ENCODE measurements around the gene CCDC85B.

Gene CCDC85B

DNA sequence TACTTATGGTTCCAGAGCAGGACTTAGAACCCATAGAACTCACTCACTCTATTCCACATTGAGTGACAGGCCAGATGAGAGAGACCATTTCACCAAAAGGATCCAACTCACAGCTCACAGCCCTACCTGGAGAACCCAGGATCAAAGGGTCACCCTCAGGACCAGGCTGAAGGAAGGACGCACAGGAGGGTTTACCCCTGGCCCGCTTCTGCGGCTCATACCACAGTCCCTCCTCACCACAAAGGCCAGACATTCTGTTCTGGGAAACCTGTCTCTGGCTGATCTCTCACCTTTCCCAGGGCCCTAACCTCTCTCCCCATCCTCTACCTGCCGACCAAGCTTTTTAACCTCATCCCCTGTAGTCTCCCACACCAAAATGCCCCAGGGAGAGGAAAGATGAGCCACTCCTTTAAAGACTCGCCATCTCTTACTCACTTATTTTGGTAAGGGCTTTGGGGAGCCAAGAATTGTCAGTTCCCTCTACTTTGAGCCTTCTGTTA is 5.1 kb downstream of the CCDC85B start:
- no peak overlapping the region for H3K9ac ChIP-seq
- H4K20me1 ChIP-seq, result peaks cover 26% of the 10 kb centered on the region
- H3K9me3 ChIP-seq, result no peaks in the 10 kb centered on the region
- H3K4me3 ChIP-seq, result no peak overlapping the region
- no peaks in the 10 kb centered on the region for H3K36me3 ChIP-seq
- H3K4me2 ChIP-seq, result no peak overlapping the region
- H3K4me1 ChIP-seq, result peaks cover 58% of the 10 kb centered on the region
- H3K27me3 ChIP-seq, result peaks cover 43% of the 10 kb centered on the region
- no peak overlapping the region for H3K27ac ChIP-seq
- TF ChIP-seq Cebpa-rat (IDR thresholded peaks at IDR 0.05), result no peak

DNA sequence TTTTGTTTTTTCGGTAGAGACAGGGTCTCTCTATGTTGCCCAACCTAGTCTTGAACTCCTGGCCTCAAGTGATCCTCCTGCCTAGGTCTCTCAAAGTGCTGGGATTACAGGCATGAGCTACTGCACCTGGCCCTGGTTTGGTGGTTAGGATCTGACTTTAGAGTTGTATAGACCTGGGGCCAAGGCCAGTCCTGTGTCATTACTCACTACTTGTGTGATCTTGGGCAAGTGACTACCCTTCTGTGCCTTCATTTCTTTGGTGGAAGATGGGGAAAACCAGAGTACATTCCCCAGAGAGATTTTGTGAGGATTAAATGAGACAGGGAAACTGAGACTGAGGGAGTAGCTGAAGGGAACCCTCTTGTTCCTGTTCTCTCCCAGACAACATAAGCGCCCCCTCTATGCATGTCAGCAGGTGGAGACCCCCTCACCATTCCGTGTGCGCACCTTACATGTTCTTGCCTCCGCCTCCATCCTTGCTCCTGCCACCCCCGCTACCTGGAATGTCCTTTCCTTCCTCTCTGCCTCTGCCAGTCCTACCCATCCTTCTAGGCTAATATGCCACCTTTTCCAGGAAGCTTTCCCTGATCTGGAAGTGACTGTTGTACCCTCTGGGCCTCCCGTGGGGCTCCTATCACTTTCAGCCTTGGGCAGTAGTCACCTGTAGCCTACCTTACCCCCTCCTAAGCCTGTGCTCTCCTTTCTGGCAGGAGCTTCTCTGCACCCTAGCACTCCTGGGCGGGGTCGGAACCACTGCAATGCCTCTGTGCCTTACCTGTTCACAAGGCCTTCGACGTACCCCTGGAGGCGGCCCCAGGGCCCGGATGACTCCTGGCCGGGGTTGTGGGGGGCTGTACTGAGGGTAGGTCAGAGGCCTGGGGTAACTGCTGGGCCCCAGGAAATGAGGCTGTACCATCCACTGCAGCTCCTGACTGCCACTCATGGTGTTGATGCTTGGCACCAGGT is 5.8 kb downstream of the CCDC85B start:
- no peak for TF ChIP-seq Cebpa-rat (IDR thresholded peaks at IDR 0.05)
- Histone ChIP-seq H4K20me1 (peaks cover 18% of the 10 kb centered on the region), H3K9ac (no peak overlapping the region), H3K36me3 (no peaks in the 10 kb centered on the region), H3K4me1 (peaks cover 62% of the 10 kb centered on the region), H3K9me3 (no peaks in the 10 kb centered on the region), H3K4me3 (no peak overlapping the region), H3K27ac (no peak overlapping the region), H3K27me3 (peaks cover 51% of the 10 kb centered on the region), H3K4me2 (no peak overlapping the region)

DNA sequence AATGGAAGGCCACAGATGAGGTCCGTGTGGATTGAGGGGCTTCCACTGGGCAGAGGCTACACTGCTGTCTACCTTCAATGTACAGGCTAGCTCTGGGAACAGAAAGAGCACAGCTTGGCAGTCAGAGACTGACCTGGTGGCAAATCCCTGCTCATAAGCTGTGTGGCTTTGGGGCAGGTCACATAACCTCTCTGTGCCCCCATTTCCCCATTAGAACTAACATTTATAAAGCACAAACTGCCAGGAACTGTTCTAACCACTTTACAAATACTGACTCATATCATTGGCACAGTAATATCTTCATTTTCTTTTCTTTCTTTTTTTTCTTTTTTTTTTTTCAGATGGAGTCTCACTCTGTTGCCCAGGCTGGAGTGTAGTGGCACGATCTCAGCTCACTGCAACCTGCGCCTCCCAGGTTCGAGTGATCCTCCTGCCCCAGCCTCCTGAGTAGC is 6.6 kb downstream of the CCDC85B start:
- H3K4me3 ChIP-seq, result no peak overlapping the region

DNA sequence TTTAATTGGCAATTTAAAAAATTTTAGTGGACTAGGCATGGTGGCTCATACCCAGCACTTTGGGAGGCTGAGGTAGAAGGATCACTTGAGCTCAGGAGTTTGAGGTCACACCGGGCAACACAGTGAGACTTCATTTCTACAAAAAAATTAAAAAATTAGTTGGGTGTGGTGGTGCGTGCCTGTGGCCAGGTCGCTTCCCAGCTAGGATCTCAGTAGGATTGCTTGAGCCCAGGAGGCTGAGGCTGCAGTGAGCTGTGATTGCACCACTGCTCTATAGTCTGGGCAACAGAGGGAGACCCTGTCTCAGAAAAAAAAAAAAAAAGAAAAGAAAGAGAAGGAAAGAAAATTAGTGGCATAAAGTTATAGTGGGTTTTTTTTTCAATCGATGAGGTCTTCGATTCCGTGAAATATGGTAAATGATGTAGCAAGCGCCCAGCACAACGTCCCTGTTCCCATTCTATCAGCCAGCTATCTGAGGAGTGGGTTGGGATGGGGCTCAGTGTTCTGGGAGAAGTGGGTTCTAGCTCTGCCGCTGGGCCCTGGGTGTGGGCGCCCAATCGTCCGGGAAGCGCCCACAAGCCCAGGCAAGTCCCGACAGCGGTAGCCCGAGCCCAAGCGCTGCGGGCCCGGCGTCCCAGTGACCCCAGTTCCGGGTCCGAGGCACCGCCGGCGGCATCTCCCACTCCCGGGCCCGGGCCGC is 8.3 kb downstream of the CCDC85B start:
- H3K36me3 ChIP-seq, result no peaks in the 10 kb centered on the region
- peak overlapping the region; percentile 73 for H3K4me3 ChIP-seq
- H3K4me1 ChIP-seq, result peaks cover 55% of the 10 kb centered on the region
- TF ChIP-seq Cebpa-rat (IDR thresholded peaks at IDR 0.05), result no peak
- peak overlapping the region; percentile 63 for H3K27ac ChIP-seq
- H3K4me2 ChIP-seq, result peak overlapping the region; percentile 95
- H3K27me3 ChIP-seq, result peaks cover 61% of the 10 kb centered on the region
- peak overlapping the region; percentile 78 for H3K9ac ChIP-seq
- H3K9me3 ChIP-seq, result no peaks in the 10 kb centered on the region
- no peaks in the 10 kb centered on the region for H4K20me1 ChIP-seq

More for the DNA sequence above, 6.6 kb downstream of the CCDC85B start:
- peaks cover 11% of the 10 kb centered on the region for H4K20me1 ChIP-seq
- H3K4me2 ChIP-seq, result no peak overlapping the region
- TF ChIP-seq Cebpa-rat (IDR thresholded peaks at IDR 0.05), result no peak
- H3K36me3 ChIP-seq, result no peaks in the 10 kb centered on the region
- H3K27ac ChIP-seq, result no peak overlapping the region
- H3K9ac ChIP-seq, result no peak overlapping the region
- no peaks in the 10 kb centered on the region for H3K9me3 ChIP-seq
- peaks cover 58% of the 10 kb centered on the region for H3K27me3 ChIP-seq
- peaks cover 59% of the 10 kb centered on the region for H3K4me1 ChIP-seq

DNA sequence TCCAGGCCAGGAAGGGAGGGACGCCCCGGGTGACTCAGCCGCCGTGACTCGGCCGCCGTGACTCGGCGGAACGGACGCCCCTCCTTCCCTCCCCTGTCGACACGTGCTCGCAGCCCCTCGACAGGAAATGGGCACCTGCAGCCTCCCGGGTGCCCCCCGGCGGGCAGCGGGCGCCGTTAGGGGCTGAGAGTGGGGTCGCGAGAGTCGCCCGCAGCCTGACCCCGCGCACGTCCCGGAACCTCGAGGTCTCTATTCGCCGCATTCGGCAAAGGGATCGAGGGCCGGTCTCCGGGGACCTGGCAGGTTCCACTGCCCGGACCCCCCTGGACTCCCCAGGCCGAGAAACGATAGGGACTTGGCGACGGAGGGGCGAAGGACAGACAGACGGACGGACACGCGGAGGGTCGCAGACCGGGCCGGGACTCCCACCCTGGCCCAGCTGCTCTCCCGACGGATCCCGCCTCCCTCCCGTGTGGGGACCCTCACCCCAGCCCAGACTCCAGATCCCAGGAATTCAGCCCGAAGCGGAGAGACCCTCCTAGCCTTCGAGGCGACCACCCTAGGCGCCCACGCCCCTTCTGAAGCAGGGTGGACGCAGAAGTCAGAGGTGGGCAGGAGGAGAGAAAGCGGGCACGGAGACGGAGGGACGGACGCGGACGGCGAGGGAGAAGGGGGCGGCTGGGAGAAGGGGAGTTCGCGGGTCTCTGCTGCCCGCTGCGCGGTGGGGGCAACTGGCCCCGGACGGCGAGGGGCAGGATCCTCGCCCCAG is 9.1 kb downstream of the CCDC85B start:
- H3K9ac ChIP-seq, result peak overlapping the region; percentile 78
- peak overlapping the region; percentile 63 for H3K27ac ChIP-seq
- peak overlapping the region; percentile 95 for H3K4me2 ChIP-seq
- peak overlapping the region; percentile 73 for H3K4me3 ChIP-seq
- TF ChIP-seq Cebpa-rat (IDR thresholded peaks at IDR 0.05), result no peak
- no peaks in the 10 kb centered on the region for H4K20me1 ChIP-seq
- H3K4me1 ChIP-seq, result peaks cover 48% of the 10 kb centered on the region
- H3K36me3 ChIP-seq, result no peaks in the 10 kb centered on the region
- H3K27me3 ChIP-seq, result peaks cover 61% of the 10 kb centered on the region
- no peaks in the 10 kb centered on the region for H3K9me3 ChIP-seq

DNA sequence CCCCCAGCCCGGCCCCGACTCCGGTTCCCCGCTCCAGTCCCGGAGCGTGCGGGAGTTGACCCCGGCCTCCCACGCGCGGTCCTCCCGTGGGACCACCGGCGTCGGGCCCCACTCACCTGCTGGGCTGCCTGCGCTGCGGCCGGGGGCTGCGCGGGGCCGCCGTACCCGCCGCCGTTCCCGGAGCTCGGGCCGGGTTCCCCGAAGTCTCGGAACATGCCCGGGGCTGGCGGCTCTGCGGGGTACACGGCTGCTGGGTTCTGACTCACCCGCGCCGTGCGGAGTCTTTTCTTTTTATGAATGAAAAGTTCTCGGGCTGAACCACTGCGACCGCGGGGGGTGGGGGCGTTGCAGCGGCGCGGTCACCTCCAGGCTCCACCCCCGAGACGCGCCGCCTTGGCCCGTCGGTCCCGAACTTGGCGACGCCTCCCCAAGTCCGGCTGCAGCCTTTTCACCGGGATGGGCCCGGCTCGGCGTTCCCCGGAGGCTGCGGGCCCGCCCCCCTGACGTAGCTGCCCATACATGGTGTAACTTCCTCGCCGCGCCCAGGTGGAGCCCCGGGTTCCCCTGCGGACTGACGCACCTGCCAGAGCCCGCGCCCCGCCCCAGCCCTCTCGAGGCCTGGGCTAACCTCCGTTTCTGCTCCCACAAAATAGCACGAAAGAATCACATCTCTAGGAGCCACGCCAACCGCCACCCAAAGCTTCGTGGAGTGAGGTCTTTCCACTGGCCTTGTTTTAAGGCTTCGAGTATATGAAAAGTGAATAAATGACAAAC is 9.8 kb downstream of the CCDC85B start, which contains the start of gene FOSL1:
FOSL1 (minus strand) TSS at position 264 of the 774 bp plus-strand sequence; CDS start at position 215, 49 bp downstream.
- peak within 1 kb of the TSS; percentile 78 for H3K9ac ChIP-seq
- peak within 1 kb of the TSS; percentile 63 for H3K27ac ChIP-seq
- H3K4me1 ChIP-seq, result peaks cover 42% of the 10 kb centered on the region

DNA sequence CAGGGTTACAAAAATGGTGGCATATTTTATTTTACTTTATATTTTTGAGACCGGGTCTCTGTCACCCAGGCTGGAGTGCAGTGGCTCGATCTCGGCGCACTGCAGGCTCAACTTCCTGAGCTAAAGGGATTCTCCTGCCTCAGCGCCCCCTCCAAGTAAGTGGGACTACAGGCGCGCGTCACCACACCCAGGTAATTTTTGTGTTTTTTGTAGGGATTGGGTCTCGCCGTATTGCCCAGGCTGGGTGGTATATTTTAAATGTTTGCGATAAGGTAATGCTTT is 10.4 kb downstream of the CCDC85B start:
- Histone ChIP-seq H3K27ac (no peak overlapping the region), H3K9ac (no peak overlapping the region), H3K4me2 (peak overlapping the region; percentile 95), H3K4me3 (peak overlapping the region; percentile 73; the same call in 1 of the 2 replicates), H3K27me3 (peaks cover 61% of the 10 kb centered on the region), H4K20me1 (no peaks in the 10 kb centered on the region), H3K4me1 (peaks cover 42% of the 10 kb centered on the region), H3K9me3 (no peaks in the 10 kb centered on the region), H3K36me3 (no peaks in the 10 kb centered on the region)
- TF ChIP-seq Cebpa-rat (IDR thresholded peaks at IDR 0.05), result no peak

More for the DNA sequence above, 9.8 kb downstream of the CCDC85B start, which contains the start of gene FOSL1:
- H3K4me2 ChIP-seq, result peak within 1 kb of the TSS; percentile 95
- TF ChIP-seq Cebpa-rat (IDR thresholded peaks at IDR 0.05), result no peak
- no peaks in the 10 kb centered on the region for H3K36me3 ChIP-seq
- peaks cover 61% of the 10 kb centered on the region for H3K27me3 ChIP-seq
- H3K9me3 ChIP-seq, result no peaks in the 10 kb centered on the region
- no peaks in the 10 kb centered on the region for H4K20me1 ChIP-seq
- peak within 1 kb of the TSS; percentile 73 for H3K4me3 ChIP-seq

DNA sequence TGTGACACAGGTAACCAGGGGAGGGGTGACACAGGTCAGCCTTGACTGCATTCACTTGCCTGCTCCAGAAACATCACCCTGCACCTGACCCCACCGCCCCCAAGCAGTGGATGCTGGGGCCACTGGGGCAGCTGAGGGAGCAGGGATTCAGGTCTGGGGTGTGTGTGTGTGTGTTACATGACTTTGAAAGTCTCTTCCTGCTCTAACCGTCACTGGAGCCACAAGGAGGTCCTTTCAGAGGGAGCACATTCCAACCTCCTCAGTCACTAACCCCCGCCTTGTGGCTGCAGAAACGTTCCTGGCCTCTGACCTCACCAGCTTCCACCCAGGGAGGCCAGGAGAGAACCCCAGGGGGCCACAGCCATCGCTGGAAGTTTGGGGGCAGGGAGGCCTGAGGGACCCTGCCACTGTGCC is 12.6 kb downstream of the CCDC85B start:
- Histone ChIP-seq H3K9me3 (no peaks in the 10 kb centered on the region), H4K20me1 (no peaks in the 10 kb centered on the region), H3K4me3 (no peak overlapping the region), H3K4me1 (peaks cover 42% of the 10 kb centered on the region), H3K27ac (peak overlapping the region; percentile 43; the same call in 1 of the 2 replicates), H3K4me2 (peak overlapping the region; percentile 72), H3K9ac (0 out of 2 replicates have a peak overlapping the region, but pooled peaks have one; percentile 5), H3K27me3 (peaks cover 42% of the 10 kb centered on the region), H3K36me3 (no peaks in the 10 kb centered on the region)
- no peak for TF ChIP-seq Cebpa-rat (IDR thresholded peaks at IDR 0.05)

Data from BLaER1 (cell line).